Superior temporal gyrus (tissue), 1 donor: ENCODE data around the gene MYLIP.

ENCODE experiments used
- DNase-seq: peaks from one replicate; pipeline ENCODE4 v3.0.0-alpha.2; 2016; ENCODE audit errors: extremely low spot score

MYLIP gene

GRCh38 chr6:16106991-16107787 is 21.7 kb upstream of the MYLIP start:
- DNase-seq = no peak

GRCh38 chr6:16108419-16108818 is 20.5 kb upstream of the MYLIP start:
- DNase-seq = no peak

- peak; percentile 19 for DNase-seq
These were observed 19.8 kb upstream of the MYLIP start for GRCh38 chr6:16108921-16109658.

GRCh38 chr6:16109659-16110305 is 19.1 kb upstream of the MYLIP start:
- no peak for DNase-seq

- no peak for DNase-seq
These were observed 10.1 kb upstream of the MYLIP start for GRCh38 chr6:16118825-16119224.

- no peak for DNase-seq
These were observed 7.5 kb upstream of the MYLIP start for GRCh38 chr6:16121339-16121738.

- no peak for DNase-seq
These were observed 6.7 kb upstream of the MYLIP start for GRCh38 chr6:16122197-16122596.

GRCh38 chr6:16124198-16125180 is 4.4 kb upstream of the MYLIP start:
- DNase-seq = no peak

- DNase-seq = no peak
These were observed 2.8 kb upstream of the MYLIP start for GRCh38 chr6:16126056-16126455.

- DNase-seq = no peak
These were observed 2.0 kb upstream of the MYLIP start for GRCh38 chr6:16126861-16127260.

GRCh38 chr6:16127471-16127870 is 1.4 kb upstream of the MYLIP start:
- no peak for DNase-seq

GRCh38 chr6:16129623-16130401 is 926 bp downstream of the MYLIP start:
- peak; percentile 69 for DNase-seq

- no peak for DNase-seq
These were observed 1.6 kb downstream of the MYLIP start for GRCh38 chr6:16130437-16130891.

GRCh38 chr6:16130932-16131387 is 2.1 kb downstream of the MYLIP start:
- DNase-seq = peak; percentile 71

- no peak for DNase-seq
These were observed 4.0 kb downstream of the MYLIP start for GRCh38 chr6:16132909-16133308.

GRCh38 chr6:16134430-16134829 is 5.5 kb downstream of the MYLIP start:
- DNase-seq = no peak

- DNase-seq = no peak
These were observed 6.2 kb downstream of the MYLIP start for GRCh38 chr6:16135066-16135465.

GRCh38 chr6:16136091-16136490 is 7.2 kb downstream of the MYLIP start:
- no peak for DNase-seq

GRCh38 chr6:16136621-16137450 is 8.0 kb downstream of the MYLIP start:
- DNase-seq = no peak

GRCh38 chr6:16137451-16137801 is 8.5 kb downstream of the MYLIP start:
- no peak for DNase-seq
